HL-60 (cell line): ENCODE results near the gene STX1A.

ENCODE experiments used
- DNase-seq, 2 experiments: peaks; one replicate each; pipeline ENCODE4 v3.0.0-alpha.2; 2010 to 2020; ENCODE audit warnings: low read depth in 1 of 2, low spot score in 1 of 2
- H3K27ac ChIP-seq: fragments of 250-450 bp; sonication (Bioruptor Pico); replicated peaks from 2 replicates; pipeline ENCODE4 v1.5.1; 2020; ENCODE audit warnings: mild to moderate bottlenecking, moderate library complexity
- H3K27me3 ChIP-seq: fragments of 250-450 bp; sonication (Bioruptor Pico); 2 replicates; pipeline ENCODE4 v1.5.1; 2021; ENCODE audit warnings: mild to moderate bottlenecking, moderate library complexity; ENCODE audit not compliant: insufficient read depth, poor library complexity, severe bottlenecking
- H3K4me3 ChIP-seq: replicated peaks from 2 replicates; pipeline ENCODE4 v1.5.1; 2011; ENCODE audit warnings: mild to moderate bottlenecking, control low read depth, low read length; ENCODE audit not compliant: insufficient read depth
- CTCF ChIP-seq: IDR thresholded peaks from one replicate; pipeline ENCODE4 v1.5.1; 2011; ENCODE audit warnings: low read length, control low read depth, inconsistent platforms; ENCODE audit not compliant: insufficient read depth
- GABPA ChIP-seq: IDR thresholded peaks from 2 replicates; pipeline ENCODE4 v1.6.1; 2012; ENCODE audit warnings: low read depth
- POLR2AphosphoS5 ChIP-seq: IDR thresholded peaks from 2 replicates; pipeline ENCODE4 v1.6.1; 2012; ENCODE audit warnings: low read depth
- SPI1 ChIP-seq: IDR thresholded peaks from 2 replicates; pipeline ENCODE4 v1.6.1; 2012; ENCODE audit warnings: low read depth, mild to moderate bottlenecking, borderline replicate concordance
- TF ChIP-seq, protein P1 (sequence below): IDR thresholded peaks from 2 replicates; pipeline ENCODE4 v1.6.1; 2012; ENCODE audit warnings: low read depth; ENCODE audit not compliant: insufficient replicate concordance

STX1A gene

DNA sequence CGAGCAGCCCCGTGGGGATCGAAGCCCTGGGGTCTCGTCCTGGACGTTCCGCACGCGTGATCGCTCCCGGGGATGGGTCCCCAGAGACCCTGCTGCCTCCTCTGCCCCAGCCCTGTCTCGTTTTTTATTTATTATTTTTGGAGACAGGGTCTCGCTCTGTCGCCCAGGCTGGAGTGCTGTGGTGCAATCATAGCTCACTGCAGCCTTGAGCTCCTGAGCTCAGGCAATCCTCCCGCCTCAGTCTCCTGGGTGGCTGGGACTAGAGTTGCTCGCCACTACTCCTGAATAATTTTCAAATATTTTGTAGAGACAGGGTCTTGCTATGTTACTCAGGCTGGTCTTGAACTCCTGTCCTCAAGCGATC is 319 bp upstream of the STX1A start:
- peak in 1 of 2 experiments; percentile 31 for DNase-seq
- H3K27ac ChIP-seq = no peak overlapping the region

GRCh38 chr7:73718438-73718881 is 1.0 kb downstream of the STX1A start:
- peak overlapping the region; percentile 64 for H3K4me3 ChIP-seq
- no peaks in the 10 kb centered on the region for H3K27me3 ChIP-seq
- DNase-seq = no peak
- TF ChIP-seq GABPA (no peak), SPI1 (no peak), POLR2AphosphoS5 (no peak), CTCF (no peak)
- TF ChIP-seq, protein P1, sequence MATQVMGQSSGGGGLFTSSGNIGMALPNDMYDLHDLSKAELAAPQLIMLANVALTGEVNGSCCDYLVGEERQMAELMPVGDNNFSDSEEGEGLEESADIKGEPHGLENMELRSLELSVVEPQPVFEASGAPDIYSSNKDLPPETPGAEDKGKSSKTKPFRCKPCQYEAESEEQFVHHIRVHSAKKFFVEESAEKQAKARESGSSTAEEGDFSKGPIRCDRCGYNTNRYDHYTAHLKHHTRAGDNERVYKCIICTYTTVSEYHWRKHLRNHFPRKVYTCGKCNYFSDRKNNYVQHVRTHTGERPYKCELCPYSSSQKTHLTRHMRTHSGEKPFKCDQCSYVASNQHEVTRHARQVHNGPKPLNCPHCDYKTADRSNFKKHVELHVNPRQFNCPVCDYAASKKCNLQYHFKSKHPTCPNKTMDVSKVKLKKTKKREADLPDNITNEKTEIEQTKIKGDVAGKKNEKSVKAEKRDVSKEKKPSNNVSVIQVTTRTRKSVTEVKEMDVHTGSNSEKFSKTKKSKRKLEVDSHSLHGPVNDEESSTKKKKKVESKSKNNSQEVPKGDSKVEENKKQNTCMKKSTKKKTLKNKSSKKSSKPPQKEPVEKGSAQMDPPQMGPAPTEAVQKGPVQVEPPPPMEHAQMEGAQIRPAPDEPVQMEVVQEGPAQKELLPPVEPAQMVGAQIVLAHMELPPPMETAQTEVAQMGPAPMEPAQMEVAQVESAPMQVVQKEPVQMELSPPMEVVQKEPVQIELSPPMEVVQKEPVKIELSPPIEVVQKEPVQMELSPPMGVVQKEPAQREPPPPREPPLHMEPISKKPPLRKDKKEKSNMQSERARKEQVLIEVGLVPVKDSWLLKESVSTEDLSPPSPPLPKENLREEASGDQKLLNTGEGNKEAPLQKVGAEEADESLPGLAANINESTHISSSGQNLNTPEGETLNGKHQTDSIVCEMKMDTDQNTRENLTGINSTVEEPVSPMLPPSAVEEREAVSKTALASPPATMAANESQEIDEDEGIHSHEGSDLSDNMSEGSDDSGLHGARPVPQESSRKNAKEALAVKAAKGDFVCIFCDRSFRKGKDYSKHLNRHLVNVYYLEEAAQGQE = no peak
- no peak overlapping the region for H3K27ac ChIP-seq

More for the DNA sequence above, 319 bp upstream of the STX1A start:
- Histone ChIP-seq H3K27me3 (no peaks in the 10 kb centered on the region), H3K4me3 (peak overlapping the region; percentile 41)
- no peak for TF ChIP-seq GABPA
- no peak for TF ChIP-seq POLR2AphosphoS5
- TF ChIP-seq, protein P1 = no peak
- no peak for TF ChIP-seq SPI1
- TF ChIP-seq CTCF = no peak

DNA sequence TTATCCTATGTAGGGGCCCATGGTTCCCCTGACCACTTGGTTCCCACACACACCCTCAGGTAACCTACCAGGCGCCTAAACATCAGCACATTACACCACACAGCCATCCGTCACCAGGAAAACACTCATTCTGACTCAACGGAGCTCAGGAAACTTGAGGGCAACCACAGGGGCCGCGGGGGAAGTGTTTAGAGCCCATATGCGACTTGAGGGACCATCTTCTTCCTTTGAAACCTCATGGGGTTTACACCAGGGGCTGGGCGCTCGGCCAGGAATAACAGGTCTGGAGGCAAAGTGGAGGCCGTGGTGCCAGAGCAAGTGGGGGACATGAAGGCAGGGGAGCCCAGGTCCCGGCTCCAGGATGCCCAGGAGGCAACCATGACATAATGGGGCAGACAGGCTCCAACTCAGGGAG is 1.5 kb downstream of the STX1A start:
- peaks cover under 1% of the 10 kb centered on the region for H3K27me3 ChIP-seq
- peak overlapping the region; percentile 64; the same call in 1 of the 2 replicates for H3K4me3 ChIP-seq
- peak in 1 of 2 experiments; percentile 92 for DNase-seq
- TF ChIP-seq, protein P1 = no peak
- 0 out of 2 replicates have a peak, but pooled peaks have one; percentile 26 for TF ChIP-seq GABPA
- TF ChIP-seq POLR2AphosphoS5 = peak; percentile 95
- TF ChIP-seq CTCF = no peak
- peak; percentile 61; the same call in 1 of the 2 replicates for TF ChIP-seq SPI1
- H3K27ac ChIP-seq = no peak overlapping the region; the same call in 1 of the 2 replicates
